ENCODE results near the gene MSI1.
"Not testable (repeated sequence)": the region's sequence is repeated elsewhere in the genome, so short reads cannot be mapped to it uniquely, and the experiment has no call there.

Gene MSI1

GRCh38 chr12:120353556-120354317, 15.2 kb downstream of the MSI1 start:
- DNase-seq: no peak

GRCh38 chr12:120353136-120353535, 15.8 kb downstream of the MSI1 start:
- no peak for DNase-seq

DNA sequence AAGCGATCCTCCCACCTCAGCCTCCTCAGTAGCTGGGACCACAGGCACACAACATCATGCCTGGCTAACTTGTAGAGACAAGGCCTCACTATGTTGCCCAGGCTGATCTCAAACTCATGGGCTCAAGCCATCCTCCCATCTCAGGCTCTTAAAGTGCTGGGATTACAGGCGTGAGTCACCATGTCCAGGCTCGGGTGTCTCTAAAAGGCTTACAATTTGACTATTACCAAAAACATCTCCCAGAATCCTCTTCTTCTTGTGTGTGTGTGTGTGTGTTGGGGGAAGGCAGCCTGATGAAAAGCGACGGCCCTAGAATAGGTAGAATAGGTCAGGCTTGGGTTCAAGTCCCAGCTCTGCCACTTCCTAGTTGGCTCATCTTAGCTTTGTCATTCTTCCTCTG, 16.8 kb downstream of the MSI1 start:
- DNase-seq: no peak

- DNase-seq: no peak
Measured at GRCh38 chr12:120350576-120351350, 18.2 kb downstream of the MSI1 start.

DNA sequence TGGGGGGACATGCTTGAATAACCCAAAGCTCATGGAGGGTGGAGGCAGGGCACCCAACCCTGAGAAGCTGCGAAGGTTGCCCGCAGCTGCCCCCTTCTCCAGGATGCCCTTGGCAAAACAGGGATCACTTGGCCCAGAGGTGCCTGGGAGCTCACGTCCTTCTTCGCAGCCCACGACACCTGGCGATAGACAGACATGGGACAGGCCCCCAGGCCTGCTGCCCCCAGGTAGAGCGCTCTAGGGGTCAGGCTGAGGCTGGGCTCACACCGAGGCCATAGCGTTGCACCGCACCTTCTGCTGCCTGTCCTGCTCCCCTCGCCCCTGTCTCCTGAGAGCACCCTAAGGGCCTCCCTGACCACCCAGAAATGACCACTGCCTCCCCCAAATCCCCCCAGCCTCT, 21.2 kb downstream of the MSI1 start:
- no peak for DNase-seq

DNA sequence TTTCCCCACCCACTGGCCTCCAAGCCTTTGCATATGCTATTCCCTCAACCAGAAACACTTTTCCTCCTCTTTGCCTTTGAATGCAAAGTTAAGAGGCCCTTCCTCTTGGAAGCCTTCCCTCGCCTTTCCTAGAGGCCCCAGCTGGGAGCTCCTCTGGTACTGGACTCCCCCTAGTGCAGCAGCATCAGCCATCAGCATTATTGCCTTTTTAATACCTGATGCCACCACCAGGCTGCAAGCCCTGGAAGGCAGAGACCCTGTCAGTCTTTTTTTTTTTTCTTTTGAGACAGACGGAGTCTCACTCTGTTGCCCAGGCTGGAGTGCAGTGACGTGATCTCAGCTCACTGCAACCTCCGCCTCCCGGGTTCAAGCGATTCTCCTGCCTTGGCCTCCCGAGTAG, 22.3 kb downstream of the MSI1 start:
- no peak for DNase-seq

DNA sequence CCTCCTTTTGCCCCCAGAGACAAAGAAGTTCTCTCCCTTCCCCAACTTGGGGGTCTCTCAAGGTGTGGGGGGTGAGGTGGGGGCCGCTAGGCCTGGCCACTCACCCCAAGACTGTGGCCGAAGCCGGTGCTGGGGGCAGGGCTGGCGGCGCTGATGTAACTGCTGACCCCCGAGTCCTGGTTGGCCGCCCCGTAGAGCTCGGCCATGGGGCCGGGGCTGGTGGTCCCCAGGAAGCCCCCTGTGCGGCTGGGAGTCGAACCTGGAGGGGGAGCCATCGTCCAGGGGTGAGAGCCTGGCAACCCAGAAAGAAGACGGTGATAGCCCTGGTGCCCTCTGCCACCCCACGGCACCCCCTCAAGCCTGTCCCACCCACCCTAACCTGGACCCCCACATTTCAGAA, 22.9 kb downstream of the MSI1 start:
- no peak for DNase-seq

DNA sequence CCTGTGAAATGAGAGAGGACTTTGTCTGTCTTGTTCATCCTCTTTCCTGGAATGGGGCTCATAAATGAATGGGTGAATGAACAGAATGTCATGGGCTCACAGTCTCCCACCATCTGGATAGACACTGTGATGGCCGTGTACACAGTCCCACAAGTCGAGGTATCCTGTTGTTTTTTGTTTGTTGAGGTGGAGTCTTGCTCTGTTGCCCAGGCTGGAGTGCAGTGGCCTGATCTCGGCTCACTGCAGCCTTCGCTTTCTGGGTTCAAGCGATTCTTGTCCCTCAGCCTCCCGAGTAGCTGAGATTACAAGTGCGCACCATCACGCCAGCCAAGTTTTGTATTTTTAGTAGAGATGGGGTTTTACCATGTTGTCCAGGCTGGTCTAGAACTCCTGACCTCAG, 25.3 kb downstream of the MSI1 start:
- DNase-seq: no peak

DNA sequence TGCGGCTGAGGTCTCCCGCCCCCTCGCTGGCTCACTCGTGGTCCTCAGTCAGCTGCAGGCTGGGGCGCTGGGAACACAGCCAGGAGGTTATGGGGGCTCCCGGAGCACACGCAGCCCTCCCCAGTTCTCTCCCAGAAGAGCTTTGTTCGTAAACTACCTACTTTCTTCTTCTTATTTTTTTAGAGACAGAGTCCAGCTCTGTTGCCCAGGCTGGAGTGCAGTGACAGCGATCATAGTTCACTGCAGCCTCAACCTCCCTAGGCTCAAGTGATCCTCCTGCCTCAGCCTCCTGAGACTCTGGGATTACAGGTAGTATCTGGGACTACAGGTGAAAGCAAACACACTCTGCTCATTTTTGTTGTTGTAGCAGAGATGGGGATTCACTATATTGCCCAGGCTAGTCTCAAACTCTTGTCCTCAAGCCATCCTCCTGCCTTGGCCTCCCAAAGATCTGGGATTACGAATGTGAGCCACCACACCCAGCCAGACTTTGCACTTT, 25.9 kb downstream of the MSI1 start:
- no peak for DNase-seq

DNA sequence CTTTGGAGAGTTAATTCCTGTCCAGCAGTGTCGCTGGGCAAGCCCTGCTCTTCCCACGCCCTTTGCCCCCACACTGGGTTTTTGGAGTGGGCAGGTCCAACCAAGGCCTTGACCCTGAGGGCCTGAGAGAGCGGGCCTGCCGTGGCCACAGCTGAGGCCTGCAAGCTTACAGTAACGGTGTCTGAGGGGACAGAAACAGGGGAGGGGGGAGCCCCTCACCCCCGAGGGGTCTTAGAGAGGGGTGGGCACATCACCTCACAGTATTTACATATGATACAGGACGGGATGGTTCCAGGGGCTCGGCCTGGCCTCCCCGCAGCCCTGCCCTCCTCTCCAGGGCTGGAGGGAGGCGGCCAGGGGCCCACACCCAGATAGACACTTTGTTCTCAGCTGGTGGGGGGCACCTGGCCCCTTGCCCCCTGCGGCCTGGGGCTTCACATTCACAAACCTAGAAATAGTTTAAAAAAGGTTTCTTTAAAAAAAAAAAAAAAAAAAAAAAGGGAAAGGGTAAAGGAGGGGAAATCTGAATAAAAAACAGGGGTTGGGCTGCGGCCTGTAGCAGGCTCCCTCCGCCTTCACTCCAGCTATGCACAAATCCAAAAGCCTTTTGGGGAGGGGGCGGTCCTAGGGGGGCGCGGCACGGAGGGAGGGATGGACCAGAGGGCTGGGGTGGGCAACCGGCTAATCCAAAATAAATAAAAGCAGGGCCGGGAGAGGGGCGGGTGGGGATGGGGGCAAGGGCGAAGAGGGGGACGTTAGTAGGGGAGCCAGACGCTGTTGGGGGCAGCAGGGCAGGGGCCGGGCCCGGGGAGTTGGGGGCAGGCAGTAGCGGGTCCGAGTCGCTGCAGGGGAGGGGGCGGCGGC, 26.6 kb downstream of the MSI1 start:
- no peak for DNase-seq

DNA sequence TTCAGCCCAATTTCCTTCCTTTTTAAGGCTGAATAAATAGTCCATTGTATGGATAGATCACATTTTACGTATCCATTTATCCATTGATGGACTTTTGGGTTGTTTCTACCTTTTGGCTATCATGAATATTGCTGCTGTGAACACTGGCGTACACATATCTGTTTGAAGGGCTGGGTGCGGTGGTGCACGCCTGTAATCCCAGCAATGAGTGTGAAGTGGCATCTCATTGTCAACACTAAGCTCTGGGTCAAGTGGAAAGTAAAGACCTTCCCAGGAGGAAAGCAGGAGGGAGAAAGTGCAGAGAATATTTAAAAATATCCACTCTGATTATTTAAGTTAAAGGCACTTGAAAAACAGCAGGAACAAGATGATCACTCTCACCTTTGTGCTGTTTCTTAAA, 29.7 kb downstream of the MSI1 start:
- DNase-seq: no peak

GRCh38 chr12:120337730-120338129, 31.2 kb downstream of the MSI1 start:
- no peak for DNase-seq

GRCh38 chr12:120336392-120336791, 32.6 kb downstream of the MSI1 start:
- not testable (repeated sequence) for DNase-seq

DNA sequence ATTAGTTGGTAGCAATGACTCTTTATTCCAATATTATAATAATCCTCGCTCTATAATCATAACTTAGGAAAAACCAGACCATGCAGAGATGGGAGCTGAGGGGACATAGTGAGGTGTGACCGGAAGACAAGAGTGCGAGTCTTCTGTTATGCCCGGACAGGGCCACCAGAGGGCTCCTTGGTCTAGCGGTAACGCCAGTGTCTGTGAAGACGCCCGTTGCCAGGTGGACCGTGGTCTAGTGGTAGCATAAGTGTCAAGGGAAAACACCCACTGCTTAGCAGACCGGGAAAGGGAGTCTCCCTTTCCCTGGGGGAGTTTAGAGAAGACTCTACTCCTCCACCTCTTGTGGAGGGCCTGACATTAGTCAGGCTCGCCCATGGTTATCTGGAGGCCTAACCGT, 33.5 kb downstream of the MSI1 start:
- peak; percentile 62 for DNase-seq

DNA sequence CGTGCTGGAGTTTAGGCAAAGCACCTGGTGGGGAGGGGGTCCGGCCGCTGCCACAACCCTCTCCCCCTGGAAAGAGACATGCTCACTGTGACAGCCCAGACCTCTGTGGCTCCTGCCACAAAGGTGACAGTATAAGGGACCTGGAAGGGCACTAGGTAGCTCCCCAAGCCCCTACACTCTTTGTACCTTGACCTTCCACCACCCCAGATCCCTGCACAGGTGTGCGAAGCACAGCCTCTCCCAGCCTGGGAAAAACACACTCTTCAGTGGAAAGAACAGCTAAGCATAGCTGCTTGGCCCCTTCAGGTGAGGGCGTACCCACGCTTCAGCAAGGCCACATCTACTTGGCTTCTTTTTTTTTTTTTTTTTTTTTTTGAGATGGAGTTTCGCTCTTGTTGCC, 36.4 kb downstream of the MSI1 start:
- DNase-seq: no peak

GRCh38 chr12:120332041-120332440, 36.9 kb downstream of the MSI1 start:
- DNase-seq: no peak

- no peak for DNase-seq
Measured at GRCh38 chr12:120331390-120331789, 37.6 kb downstream of the MSI1 start.

- no peak for DNase-seq
Measured at GRCh38 chr12:120328228-120328627, 40.7 kb downstream of the MSI1 start.

- DNase-seq: no peak
Measured at GRCh38 chr12:120327593-120327992, 41.4 kb downstream of the MSI1 start, which contains the start of gene PLA2G1B. Gene PLA2G1B (minus strand): TSS chr12:120327779. CDS start chr12:120327753, 26 bp downstream.

DNA sequence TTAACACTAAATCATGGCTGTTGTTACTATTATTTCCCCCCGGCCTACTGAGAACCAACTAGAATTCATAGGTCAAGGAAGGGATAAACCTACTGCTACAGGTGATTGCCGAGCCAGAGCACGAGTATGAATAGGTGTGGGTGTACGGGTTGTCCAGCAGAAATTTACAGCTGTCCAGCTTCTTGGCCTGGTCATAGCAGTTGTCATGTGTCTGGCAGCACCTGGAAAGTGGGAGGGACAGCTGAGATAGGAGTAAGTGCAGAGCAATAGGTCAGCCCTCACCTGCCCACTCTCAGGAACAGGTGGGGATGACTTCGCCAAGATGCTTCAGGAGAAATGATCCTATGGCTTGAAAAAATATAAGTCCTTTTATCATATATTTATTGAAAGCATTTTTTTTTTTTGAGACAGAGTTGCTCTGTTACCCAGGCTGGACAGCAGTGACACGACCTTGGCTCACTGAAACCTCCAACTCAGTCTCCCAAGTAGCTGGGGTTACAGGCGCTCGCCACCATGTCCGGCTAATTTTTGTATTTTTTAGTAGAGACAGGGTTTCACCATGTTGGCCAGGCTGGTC, 44.0 kb downstream of the MSI1 start:
- DNase-seq: no peak

- no peak for DNase-seq
Measured at GRCh38 chr12:120323772-120324171, 45.2 kb downstream of the MSI1 start.

DNA sequence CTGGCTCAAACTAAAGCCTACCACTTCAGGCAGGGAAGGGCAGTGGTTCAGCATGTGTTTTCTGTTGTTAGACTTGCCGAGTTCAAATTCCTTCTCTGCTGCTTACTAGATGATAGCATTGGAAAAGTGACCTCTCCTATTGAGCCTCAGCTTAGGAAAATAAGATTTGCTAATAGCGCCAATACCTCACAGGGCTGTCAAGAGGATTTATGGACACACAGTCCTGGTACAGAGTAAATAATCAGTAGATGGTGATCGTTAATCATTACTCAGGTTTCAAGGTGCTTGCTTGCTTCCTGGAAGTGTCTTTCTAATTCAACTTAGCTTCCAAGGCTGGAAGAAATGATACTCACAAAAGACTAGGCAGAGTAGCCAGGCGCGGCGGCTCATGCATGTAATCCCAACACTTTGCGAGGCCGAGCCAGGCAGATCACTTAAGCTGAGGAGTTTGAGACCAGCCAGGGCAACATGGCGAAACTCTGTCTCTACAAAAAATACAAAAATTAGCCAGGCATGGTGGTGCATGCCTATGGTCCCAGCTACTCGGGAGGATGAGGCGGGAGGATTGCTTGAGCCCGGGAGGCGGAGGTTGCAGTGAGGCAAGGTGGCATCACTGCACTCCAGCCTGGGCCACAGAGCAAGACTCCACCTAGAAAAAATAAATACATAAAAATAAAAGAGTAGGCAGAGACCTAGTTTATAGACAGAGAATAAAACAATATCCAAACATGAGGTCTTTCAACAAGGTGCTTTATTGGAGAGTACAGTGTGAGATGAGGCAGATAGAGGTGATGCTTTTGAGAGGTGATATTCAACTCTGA, 47.4 kb downstream of the MSI1 start:
- no peak for DNase-seq
